ENCODE results near the gene TMEM163. TPM values are rescaled to one million over a fixed set of nuclear protein-coding genes. Genes with fewer than 3 reads are reported as not detected.
A peak's percentile ranks its signal among the peaks of the same experiment; 100 is the strongest.

TMEM163 gene
- total RNA-seq, 3 donors from 2014 or later: 0.41 to 1.5 (median 0.60) TPM

- ATAC-seq (no peak), DNase-seq (no peak)
- Histone ChIP-seq H3K36me3 (ENCODE audit: low read depth) (no peaks in the 10 kb centered on the region), H3K4me3 (no peak overlapping the region), H3K4me1 (ENCODE audit: low read depth) (no peaks in the 10 kb centered on the region), H3K9me3 (no peaks in the 10 kb centered on the region)
- intact Hi-C loops (cut with DNase I, micrococcal nuclease): no loop called here
- no peak for TF ChIP-seq CTCF (IDR thresholded peaks at IDR 0.05)
Measured at GRCh38 chr2:134470561-134471168, 248.1 kb downstream of the TMEM163 start.

- no peak overlapping the region for H3K4me3 ChIP-seq
- intact Hi-C loops (cut with DNase I, micrococcal nuclease): no loop called here
- no peaks in the 10 kb centered on the region for H3K36me3 ChIP-seq (ENCODE audit: low read depth)
- TF ChIP-seq CTCF (IDR thresholded peaks at IDR 0.05): no peak
- H3K4me1 ChIP-seq (ENCODE audit: low read depth): no peaks in the 10 kb centered on the region
- H3K9me3 ChIP-seq: no peaks in the 10 kb centered on the region
- no peak for ATAC-seq
- no peak for DNase-seq
Measured at GRCh38 chr2:134469516-134470115, 249.2 kb downstream of the TMEM163 start.

DNA sequence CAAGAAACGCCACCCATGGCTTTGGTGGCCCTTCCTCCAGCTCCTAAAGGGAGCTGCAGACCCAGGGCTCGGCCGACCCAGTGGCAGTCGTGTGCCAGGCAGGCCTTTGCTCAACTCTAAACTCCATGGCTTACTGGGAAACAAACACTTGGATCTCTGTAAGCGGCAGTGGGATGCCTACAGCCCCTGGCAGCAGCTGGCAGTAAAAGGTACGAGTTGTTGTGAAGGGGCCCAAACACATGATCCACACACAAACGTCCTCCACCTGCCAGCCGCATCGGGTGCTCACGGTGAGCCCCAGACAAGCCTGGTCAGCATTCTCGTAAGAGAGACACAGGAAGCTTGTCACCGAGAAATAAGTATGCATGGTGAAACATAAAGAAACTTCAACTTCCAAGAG is 250.0 kb downstream of the TMEM163 start:
- TF ChIP-seq CTCF (IDR thresholded peaks at IDR 0.05): no peak
- DNase-seq (no peak), ATAC-seq (no peak)
- Histone ChIP-seq H3K36me3 (ENCODE audit: low read depth) (no peaks in the 10 kb centered on the region), H3K4me1 (ENCODE audit: low read depth) (no peaks in the 10 kb centered on the region), H3K9me3 (no peaks in the 10 kb centered on the region), H3K4me3 (no peak overlapping the region)
- intact Hi-C loops (cut with DNase I, micrococcal nuclease): no loop called here

DNA sequence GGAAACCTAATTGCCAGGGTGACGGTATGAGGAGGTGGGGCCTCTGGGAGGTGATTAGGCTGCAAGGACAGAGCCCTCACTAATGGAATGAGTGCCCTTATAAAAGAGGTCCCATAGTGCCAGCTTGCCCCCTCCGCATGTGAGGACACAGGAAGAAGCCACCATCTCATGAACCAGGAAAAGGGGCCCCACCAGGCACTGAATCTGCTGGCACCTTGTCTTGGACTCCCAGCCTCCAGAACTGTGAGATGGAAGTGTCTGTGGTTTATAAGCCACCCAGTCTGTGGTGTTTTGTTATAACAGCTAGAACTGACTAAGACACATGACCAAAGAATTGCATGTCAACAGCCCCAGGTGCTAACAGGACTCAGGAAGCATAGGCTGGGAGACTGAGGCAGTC is 250.6 kb downstream of the TMEM163 start:
- DNase-seq (no peak), ATAC-seq (peak; percentile 68)
- no peak overlapping the region for H3K4me3 ChIP-seq
- H3K9me3 ChIP-seq: no peaks in the 10 kb centered on the region
- H3K4me1 ChIP-seq (ENCODE audit: low read depth): no peaks in the 10 kb centered on the region
- intact Hi-C loops (cut with DNase I, micrococcal nuclease): no loop called here
- no peaks in the 10 kb centered on the region for H3K36me3 ChIP-seq (ENCODE audit: low read depth)
- TF ChIP-seq CTCF (IDR thresholded peaks at IDR 0.05): no peak

DNA sequence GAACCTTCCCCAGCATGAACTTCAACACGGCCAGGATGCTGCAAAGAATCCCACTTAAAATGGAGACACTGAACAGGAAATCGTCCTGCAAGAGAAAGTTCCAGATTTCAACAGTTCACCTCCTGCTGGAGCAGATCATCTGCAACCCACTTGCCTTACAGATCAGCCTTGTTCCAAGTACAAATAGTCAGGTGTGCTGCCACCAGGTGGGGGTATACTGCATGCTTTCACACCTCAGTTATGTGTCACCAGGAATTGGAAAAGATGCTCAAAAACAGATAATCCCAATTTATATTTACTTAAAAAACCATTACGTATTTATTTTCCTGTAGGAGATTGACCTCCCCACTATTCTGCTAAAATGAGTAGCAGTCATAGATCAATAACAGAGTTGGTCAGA is 252.7 kb downstream of the TMEM163 start:
- DNase-seq (peak in 1 of 3 donors; percentile 59), ATAC-seq (peak; percentile 46)
- intact Hi-C loops (cut with DNase I, micrococcal nuclease): no loop called here
- Histone ChIP-seq H3K36me3 (ENCODE audit: low read depth) (no peaks in the 10 kb centered on the region), H3K4me1 (ENCODE audit: low read depth) (no peaks in the 10 kb centered on the region), H3K9me3 (no peaks in the 10 kb centered on the region), H3K4me3 (no peak overlapping the region)
- no peak for TF ChIP-seq CTCF (IDR thresholded peaks at IDR 0.05)
